Endodermal cell (in vitro differentiated cells): ENCODE measurements around the gene SPP2. TPM values are rescaled to one million over a fixed set of nuclear protein-coding genes. Genes with fewer than 3 reads are reported as not detected.

Experiments used
- DNase-seq: peaks from one replicate; pipeline ENCODE4 v3.0.0-alpha.2; 2017
- H3K27ac ChIP-seq: 2 replicates; pipeline ENCODE4 v1.5.1; 2013; ENCODE audit warnings: mild to moderate bottlenecking, low read depth, low read length, moderate library complexity
- H3K27me3 ChIP-seq: 2 replicates; pipeline ENCODE4 v1.6.1; 2013; ENCODE audit warnings: mild to moderate bottlenecking, low read length, moderate library complexity; ENCODE audit not compliant: insufficient read depth, control insufficient read depth, poor library complexity, severe bottlenecking
- H3K36me3 ChIP-seq: 2 replicates; pipeline ENCODE4 v1.7.0; 2013; ENCODE audit warnings: mild to moderate bottlenecking, low read length, moderate library complexity; ENCODE audit not compliant: control insufficient read depth, insufficient read depth
- H3K4me1 ChIP-seq: one replicate; pipeline ENCODE4 v1.7.0; 2013; ENCODE audit warnings: low read length; ENCODE audit not compliant: control insufficient read depth, insufficient read depth
- H3K4me3 ChIP-seq: 2 replicates; pipeline ENCODE4 v1.5.1; 2013; ENCODE audit warnings: mild to moderate bottlenecking, low read length, moderate library complexity
- H3K9ac ChIP-seq: 2 replicates; pipeline ENCODE4 v1.6.1; 2013; ENCODE audit warnings: mild to moderate bottlenecking, low read length, moderate library complexity; ENCODE audit not compliant: poor library complexity, severe bottlenecking; ENCODE audit errors: extremely low read depth
- H3K9me3 ChIP-seq: 2 replicates; pipeline ENCODE4 v1.6.1; 2013; ENCODE audit warnings: mild to moderate bottlenecking, low read length, moderate library complexity; ENCODE audit not compliant: control insufficient read depth
- H3K27ac Mint-ChIP-seq: 2 replicates; pipeline ENCODE4 v1.8.0; 2020; ENCODE audit warnings: mixed read lengths
- H3K27me3 Mint-ChIP-seq: 2 replicates; pipeline ENCODE4 v1.8.0; 2021; ENCODE audit warnings: mild to moderate bottlenecking, mixed read lengths; ENCODE audit not compliant: insufficient read depth
- H3K36me3 Mint-ChIP-seq: 2 replicates; pipeline ENCODE4 v1.8.0; 2020; ENCODE audit warnings: low read depth, mixed read lengths
- H3K4me1 Mint-ChIP-seq: 2 replicates; pipeline ENCODE4 v1.8.0; 2020; ENCODE audit warnings: mixed read lengths
- H3K4me3 Mint-ChIP-seq: 2 replicates; pipeline ENCODE4 v1.8.0; 2020; ENCODE audit warnings: mild to moderate bottlenecking, moderate library complexity, mixed read lengths
- H3K9me3 Mint-ChIP-seq: 2 replicates; pipeline ENCODE4 v1.8.0; 2020; ENCODE audit warnings: mild to moderate bottlenecking, mixed read lengths
- WGBS, 2 experiments: methylation state at CpG; one replicate each; pipeline versions ENCODE4 v1.1.5 to v1.1.7; 2013; ENCODE audit warnings: missing lambda C conversion rate in 2 of 2, mixed read lengths in 1 of 2; ENCODE audit not compliant: insufficient coverage in 1 of 2, insufficient read length in 1 of 2; 5-methylcytosine and 5-hydroxymethylcytosine counted together
- total RNA-seq, 2 donors: library from RNA; stranded (reverse); fragmentation: NEBNext Ultra II Directional in 1 of 2; extraction: Animal tissue kit (Norgen Biotek cat#: 25700) in 1 of 2; gene quantifications; 2 replicates in 1 of 2; 3 replicates in 1 of 2; pipeline ENCODE4 v1.2.1, GENCODE V29; 2021
- TF ChIP-seq, protein P1 (sequence below): fragments of 200-600 bp; sonication (generic); conservative IDR thresholded peaks from 2 replicates; pipeline ENCODE4 v1.5.0; 2021; ENCODE audit warnings: antibody characterized with exemption, mild to moderate bottlenecking

The SPP2 gene
- total RNA-seq, 2 donors from 2014 or later = not detected

DNA sequence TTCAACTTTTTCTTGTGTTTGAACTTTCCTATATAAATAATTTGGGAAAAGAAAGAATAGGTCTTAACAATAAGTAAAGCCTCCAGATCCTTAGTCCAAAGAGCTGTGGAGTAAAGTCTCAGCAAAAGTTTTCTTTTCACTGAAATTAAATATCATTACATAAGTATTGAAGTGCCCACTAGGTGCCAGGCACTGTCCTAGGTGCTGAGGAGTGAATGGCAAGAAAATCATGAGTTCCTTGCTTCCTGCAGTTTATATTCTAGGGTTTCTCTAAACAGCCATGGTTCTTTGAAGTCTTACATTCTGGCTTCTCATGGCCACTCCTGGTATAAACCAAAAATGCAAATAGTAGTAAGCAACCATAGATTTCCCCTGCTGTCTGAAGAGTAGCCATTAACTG is 59.7 kb downstream of the SPP2 start:
- no peak overlapping the region for H3K27ac ChIP-seq
- no peaks in the 10 kb centered on the region for H3K36me3 ChIP-seq
- H3K4me3 Mint-ChIP-seq = no peak overlapping the region
- no peaks in the 10 kb centered on the region for H3K4me1 Mint-ChIP-seq
- no peaks in the 10 kb centered on the region for H3K36me3 Mint-ChIP-seq
- DNase-seq = no peak
- peaks cover 4% of the 10 kb centered on the region for H3K9me3 Mint-ChIP-seq
- H3K27me3 ChIP-seq = no peaks in the 10 kb centered on the region
- H3K27ac Mint-ChIP-seq = no peak overlapping the region
- no peaks in the 10 kb centered on the region for H3K4me1 ChIP-seq
- no peak overlapping the region for H3K4me3 ChIP-seq
- TF ChIP-seq, protein P1, sequence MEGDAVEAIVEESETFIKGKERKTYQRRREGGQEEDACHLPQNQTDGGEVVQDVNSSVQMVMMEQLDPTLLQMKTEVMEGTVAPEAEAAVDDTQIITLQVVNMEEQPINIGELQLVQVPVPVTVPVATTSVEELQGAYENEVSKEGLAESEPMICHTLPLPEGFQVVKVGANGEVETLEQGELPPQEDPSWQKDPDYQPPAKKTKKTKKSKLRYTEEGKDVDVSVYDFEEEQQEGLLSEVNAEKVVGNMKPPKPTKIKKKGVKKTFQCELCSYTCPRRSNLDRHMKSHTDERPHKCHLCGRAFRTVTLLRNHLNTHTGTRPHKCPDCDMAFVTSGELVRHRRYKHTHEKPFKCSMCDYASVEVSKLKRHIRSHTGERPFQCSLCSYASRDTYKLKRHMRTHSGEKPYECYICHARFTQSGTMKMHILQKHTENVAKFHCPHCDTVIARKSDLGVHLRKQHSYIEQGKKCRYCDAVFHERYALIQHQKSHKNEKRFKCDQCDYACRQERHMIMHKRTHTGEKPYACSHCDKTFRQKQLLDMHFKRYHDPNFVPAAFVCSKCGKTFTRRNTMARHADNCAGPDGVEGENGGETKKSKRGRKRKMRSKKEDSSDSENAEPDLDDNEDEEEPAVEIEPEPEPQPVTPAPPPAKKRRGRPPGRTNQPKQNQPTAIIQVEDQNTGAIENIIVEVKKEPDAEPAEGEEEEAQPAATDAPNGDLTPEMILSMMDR = no peak
- no peaks in the 10 kb centered on the region for H3K9me3 ChIP-seq
- no peak overlapping the region for H3K9ac ChIP-seq
- H3K27me3 Mint-ChIP-seq = no peaks in the 10 kb centered on the region

DNA sequence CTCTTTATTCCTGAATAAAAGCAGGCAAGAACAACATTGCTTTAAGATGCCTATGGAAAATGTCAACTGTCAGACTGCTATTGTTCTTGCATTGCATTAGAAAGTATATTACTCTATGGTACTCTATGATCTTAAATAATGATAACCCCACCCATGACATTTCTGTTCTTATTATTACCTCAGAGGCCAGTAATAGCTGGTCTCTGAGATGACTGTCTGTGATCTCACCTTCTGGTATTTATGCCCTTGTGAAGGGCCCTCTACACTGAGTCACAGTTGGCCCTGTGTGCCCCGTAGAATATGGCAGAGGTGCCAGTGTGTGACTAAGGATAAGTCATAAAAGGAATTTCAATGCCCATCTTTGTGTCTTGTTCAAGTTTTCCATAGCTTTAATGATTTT is 61.0 kb downstream of the SPP2 start:
- no peaks in the 10 kb centered on the region for H3K27me3 Mint-ChIP-seq
- no peaks in the 10 kb centered on the region for H3K4me1 Mint-ChIP-seq
- Histone ChIP-seq H3K27ac (no peak overlapping the region), H3K9me3 (no peaks in the 10 kb centered on the region), H3K27me3 (no peaks in the 10 kb centered on the region), H3K9ac (no peak overlapping the region), H3K36me3 (no peaks in the 10 kb centered on the region), H3K4me3 (no peak overlapping the region), H3K4me1 (no peaks in the 10 kb centered on the region)
- no peaks in the 10 kb centered on the region for H3K36me3 Mint-ChIP-seq
- TF ChIP-seq, protein P1 = no peak
- H3K4me3 Mint-ChIP-seq = no peak overlapping the region
- no peak overlapping the region for H3K27ac Mint-ChIP-seq
- peaks cover 4% of the 10 kb centered on the region for H3K9me3 Mint-ChIP-seq
- 93% methylated on average over 1 of the region's 1 CpG; no CpG with 5 or more reads in 1 of the 2 experiments for WGBS, 2 experiments
- no peak for DNase-seq

DNA sequence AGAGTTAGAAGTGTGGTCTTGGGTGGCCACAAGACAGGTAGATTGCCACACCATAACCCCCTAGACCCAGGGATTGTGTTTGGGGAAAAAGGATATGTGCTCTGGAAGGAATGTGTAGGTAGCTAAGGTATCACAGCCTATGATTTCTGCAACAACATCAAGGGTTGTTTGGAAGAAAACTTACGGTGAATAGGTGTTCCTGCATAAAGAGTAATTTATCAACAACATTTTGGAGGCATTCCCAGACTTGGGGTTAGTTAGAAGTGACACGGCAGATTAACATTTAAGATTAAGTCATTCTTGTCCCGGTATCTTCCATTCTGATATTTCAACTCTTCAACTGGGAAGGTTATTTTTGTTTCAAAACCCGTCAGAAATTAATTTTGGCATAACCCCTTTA is 65.5 kb downstream of the SPP2 start:
- Histone ChIP-seq H3K36me3 (no peaks in the 10 kb centered on the region), H3K4me3 (no peak overlapping the region), H3K9me3 (no peaks in the 10 kb centered on the region), H3K4me1 (no peaks in the 10 kb centered on the region), H3K27me3 (no peaks in the 10 kb centered on the region), H3K9ac (no peak overlapping the region), H3K27ac (no peak overlapping the region)
- H3K9me3 Mint-ChIP-seq = no peaks in the 10 kb centered on the region
- H3K27ac Mint-ChIP-seq = no peak overlapping the region
- H3K4me3 Mint-ChIP-seq = no peak overlapping the region
- no peaks in the 10 kb centered on the region for H3K36me3 Mint-ChIP-seq
- no peaks in the 10 kb centered on the region for H3K27me3 Mint-ChIP-seq
- no peak for DNase-seq
- TF ChIP-seq, protein P1 = no peak
- 88 to 89% methylated on average over 4 of the region's 4 CpGs for WGBS, 2 experiments
- H3K4me1 Mint-ChIP-seq = no peaks in the 10 kb centered on the region
